GM19467 (cell line): ENCODE results near the gene IFIT2.
"Not testable (repeated sequence)": the region's sequence is repeated elsewhere in the genome, so short reads cannot be mapped to it uniquely, and the experiment has no call there.

ENCODE experiments used
- ATAC-seq: cut with Tn5 transposase; IDR thresholded peaks from one replicate; pipeline ENCODE4 v1.9.1; 2021; ENCODE audit warnings: mild to moderate bottlenecking, moderate library complexity; ENCODE audit not compliant: unreplicated experiment

IFIT2 gene

DNA sequence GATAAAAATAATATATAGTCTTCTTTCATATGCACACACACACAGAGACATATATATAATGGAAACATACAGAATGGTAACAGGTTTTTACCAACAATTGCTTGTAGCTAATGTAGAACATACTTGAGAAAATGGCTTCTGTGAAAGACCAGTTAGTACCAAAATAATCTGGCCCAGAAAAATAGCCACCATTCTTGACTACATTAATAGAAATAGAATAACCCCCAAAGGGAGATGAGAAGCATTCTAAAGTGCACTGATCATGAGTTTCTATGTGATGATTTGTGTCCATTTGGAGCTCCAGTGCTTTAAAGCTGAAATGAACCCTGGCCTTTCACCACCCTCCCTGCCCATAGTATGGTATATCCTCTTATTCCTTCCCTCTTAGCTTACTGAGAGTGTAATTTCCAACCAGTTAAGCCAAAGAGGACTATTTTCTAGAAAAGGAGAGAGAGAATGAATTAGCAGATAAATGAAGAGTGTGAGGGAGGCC lies 22.9 kb upstream of the IFIT2 start:
- no peak for ATAC-seq

DNA sequence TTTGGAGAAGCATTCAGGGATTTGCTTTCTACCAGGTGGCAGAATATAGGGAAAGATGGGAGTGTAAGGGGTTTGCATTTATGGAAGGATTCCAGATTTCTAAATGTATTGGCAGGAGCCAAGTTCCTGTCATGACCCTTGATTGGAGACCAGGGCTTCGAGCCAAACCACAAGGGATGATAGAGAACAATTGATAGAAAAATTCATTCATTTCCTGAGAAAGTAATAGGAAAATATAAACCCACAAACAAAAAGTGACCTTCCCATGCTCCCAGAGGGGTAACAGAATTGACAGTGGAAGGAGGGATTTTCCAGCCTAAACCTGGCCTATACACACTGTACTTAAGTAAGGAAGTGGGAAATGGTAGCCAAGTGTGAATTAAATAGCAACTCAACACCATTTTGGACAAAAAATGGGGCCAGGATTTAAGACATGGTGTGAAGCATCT lies 22.4 kb upstream of the IFIT2 start:
- no peak for ATAC-seq

DNA sequence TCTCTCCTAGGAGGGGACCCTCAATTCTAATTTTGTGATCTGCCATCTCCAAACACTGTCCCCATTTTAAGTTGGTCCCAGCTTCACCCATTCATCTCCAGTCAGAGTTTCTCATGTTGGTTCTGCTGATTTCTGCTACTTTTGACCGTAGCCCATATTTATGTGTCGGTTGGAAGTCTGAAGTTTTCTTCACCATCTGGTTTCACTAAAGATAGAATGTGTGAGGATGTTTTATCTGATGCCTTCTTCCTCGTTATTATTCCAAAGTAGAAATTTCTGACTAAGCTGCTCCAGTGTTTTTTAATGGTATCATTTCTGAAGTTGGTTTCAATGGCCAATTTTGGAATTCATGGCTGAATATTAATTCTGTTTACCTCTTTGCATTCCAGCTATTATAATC lies 21.3 kb upstream of the IFIT2 start:
- ATAC-seq, result no peak

DNA sequence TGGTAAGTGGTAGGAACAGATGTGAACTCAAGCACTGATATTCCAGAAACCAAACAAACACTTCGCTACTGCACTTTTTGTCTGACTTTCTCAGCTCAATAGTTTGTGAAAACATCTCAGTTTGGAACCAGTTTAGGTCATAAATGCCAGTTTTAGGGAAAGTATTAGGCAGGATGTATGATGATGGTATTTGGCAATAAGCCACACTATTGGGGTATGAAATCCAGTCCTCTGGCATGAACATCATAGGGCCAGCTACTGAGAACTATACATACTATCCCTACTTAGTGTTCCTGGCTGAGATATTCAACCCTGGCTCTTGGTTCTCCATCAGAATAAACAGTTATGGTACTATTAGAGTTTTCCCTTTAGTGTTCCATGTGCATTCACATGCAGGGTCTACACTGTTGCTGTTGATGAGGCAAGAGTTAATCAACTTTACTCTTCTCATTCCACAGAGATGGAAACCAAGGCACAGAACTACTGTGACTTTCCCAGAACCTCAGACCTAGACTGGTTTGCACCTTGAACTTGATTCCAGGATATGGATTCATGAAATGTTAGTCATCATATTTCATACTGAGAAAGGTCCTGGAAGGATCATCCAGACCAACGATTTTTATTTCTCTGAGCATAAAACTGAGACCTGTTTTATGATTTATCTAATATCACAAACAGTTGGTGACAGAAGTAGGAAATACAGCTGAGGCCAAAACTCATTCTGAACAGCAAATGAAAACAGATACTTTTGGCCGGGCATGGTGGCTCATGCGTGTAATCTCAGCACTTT lies 20.0 kb upstream of the IFIT2 start:
- no peak for ATAC-seq

DNA sequence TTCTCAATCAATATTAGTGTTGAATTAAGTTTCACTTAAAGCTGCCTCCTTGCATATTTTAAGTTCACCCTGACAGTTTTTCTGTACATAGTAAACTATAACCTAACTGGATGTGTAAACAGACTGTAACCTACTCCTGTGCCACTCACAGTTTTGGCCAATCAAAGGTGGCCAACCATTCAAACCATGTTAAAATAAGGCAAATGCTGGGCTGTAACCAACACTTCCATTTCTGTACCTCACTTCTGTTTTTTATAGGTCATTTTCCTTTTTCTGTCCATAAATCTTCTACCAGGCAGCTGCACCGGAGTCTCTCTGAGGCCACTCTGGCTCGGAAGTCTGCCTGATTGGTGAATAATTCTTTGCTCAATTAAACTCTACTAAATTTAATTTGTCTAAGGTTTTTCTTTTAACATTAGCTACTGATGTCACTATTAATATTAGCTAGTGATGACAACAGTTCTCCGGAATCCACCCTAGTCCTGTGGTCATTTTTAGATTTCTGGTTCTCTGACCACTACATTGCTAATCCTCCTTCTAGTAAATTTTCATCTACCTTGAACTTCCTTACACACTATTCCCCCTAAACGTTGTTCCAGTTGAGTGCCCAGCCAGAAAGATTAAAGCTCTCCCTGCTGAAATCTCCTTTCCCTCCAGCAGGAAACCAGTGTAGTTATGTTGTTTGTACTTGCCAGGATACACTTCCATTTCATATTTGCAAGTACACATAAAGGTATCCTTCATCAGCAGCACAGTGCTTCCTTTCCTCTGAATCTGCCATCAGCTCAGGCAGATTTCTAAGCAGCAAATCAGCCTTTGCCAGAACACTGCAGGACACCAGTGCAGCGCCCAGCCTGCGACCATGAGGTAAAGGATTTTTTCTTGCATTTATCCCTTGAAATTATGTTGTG lies 18.6 kb upstream of the IFIT2 start:
- ATAC-seq, result no peak

DNA sequence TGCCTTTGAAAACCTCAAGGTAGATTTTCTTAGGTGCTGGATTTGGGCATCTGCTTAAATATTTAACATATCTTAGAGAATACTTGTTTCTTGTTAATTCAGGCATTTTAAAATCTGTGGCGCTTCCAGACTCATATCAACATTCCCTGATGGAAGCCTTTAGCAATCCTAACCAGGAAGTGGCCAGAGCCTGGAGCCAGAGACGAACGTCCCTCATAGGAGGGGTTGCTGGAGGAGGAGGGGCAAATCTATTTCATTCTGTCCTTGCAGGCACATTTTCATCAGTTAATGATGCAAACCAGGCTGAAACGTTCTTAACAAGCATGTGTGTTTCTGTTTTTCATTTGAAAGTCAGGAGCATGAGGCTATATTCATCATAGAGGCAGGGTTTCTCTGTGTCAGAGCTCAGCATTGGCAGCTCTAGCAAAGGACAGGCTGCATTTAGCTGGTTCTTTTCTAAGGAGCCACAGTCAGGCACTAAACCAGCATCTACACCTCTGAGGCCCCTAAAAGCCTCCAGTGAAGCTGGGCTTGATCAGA lies 17.8 kb upstream of the IFIT2 start:
- no peak for ATAC-seq

DNA sequence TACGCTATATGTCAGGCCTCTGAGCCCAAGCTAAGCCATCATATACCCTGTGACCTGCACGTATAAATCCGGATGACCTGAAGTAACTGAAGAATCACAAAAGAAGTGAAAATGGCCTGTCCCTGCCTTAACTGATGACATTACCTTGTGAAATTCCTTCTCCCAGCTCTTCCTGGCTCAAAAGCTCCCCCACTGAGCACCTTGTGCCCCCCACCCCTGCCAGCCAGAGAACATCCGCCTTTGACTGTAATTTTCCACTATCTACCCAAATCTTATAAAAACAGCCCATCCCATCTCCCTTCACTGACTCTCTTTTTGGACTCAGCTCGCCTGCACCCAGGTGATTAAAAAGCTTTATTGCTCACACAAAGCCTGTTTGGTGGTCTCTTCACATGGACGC lies 17.1 kb upstream of the IFIT2 start:
- ATAC-seq, result not testable (repeated sequence)

DNA sequence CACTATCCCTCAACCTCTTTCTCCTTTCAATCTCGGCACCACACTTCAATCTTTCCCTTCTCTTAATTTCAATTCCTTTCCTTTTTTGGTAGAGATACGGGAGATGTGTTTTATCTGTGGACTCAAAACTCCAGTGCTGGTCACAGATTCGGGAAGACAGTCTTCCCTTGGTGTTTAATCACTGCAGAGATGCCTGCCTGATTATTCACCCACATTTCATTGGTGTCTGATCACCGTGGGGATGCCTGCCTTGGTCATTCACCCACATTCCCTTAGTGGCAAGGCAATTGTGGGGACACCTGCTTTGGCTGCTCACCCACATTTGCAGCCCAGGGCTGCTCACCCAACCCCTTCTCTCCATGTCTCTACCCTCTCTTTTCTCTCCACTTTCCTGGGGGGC lies 16.5 kb upstream of the IFIT2 start:
- ATAC-seq, result not testable (repeated sequence)

DNA sequence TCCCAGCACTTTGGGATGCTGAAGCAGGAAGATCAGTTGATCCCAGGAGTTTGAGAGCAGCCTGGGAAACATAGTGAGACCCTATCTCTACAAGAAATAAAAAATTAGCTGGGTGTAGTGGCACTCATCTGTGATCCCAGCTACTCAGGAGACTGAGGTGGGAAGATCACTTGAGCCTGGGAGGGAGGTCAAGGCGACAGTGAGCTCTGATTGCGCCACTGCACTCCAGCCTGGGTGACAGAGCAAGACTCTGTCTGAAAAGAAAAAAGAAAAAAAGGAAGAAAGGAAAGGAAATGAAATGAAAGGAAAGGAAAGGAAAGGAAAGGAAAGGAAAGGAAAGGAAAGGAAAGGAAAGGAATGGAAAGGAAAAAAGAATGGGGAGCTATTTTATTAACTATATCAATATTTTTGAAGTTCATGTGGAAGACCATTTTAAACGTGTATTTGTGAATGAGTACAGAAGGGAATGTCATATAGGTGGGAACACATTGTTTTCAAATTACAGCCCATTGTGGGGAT lies 7.1 kb upstream of the IFIT2 start:
- ATAC-seq, result no peak

DNA sequence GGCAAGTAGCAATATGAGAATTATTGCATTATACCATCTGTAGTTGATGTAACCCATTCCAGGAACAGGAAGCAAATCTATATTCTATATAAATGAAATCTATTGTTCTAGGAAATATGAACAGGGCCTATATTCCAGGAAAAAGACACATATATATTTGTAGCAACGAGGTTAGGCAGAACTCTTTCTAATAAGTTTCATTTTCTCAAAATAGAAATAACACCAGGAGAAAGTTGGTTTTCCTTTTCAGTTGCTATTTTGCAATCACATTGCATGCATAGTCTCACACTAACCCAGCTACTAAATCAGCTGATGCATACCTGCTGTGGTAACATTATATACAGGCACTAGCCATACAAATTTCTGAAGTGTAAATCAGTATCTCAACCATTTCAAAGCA lies 6.2 kb upstream of the IFIT2 start:
- ATAC-seq, result peak; percentile 50

DNA sequence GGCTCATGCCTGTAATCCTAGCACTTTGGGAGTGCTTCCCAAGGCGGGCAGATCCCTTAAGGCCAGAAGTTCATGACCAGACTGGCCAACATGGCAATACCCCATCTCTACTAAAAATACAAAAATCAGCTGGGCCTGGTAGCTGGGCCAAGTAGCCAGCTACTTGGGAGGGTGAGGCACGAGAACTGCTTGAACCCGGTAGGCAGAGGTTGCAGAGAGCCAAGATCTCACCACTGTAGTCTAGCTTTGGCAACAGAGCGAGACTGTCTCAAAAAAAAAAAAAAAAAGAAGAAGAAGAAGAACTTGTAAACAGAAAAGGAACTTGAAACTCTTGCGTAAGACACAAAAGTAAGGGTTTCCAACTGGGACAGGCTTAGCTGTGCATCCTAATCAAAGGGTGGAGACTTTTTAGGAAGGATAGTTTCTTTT lies 5.6 kb upstream of the IFIT2 start:
- ATAC-seq, result no peak

DNA sequence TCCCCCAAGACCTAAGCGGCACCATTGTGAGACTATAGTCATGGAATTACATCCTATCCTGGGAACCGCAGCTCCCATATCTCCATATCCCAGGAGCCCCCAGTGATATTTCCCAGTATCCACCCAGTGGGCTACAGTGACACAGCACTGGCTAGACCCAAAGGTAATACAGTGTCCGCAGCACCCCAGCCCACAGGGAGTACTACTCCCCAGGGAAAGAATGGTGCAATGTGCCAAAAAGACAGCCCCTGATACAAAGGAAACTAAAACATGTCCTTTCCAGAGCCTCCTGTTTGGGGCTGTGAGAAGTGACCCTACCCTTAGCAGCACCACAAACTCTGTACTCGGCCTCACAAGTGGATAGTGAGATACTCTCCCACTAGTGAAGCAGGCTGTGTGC lies 4.5 kb upstream of the IFIT2 start:
- no peak for ATAC-seq

DNA sequence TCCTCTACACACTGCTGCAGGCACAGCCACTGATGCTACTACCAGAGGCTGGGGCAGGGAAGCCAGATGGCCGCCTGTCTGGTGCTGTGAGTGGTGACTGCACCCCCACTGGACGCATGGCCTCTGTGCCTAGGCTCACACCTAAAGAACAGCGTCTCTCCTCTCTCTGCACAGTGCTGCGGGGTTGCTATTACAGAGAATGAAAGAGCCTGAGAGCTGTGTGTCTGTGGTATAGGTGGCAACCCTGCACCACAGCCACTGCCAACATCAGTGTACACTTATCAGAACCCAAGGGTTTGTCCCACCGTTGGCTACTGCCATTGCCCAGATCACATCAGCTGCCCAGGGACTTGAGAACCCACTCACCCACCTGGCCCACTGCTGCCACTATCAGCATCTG lies 4.1 kb upstream of the IFIT2 start:
- no peak for ATAC-seq

DNA sequence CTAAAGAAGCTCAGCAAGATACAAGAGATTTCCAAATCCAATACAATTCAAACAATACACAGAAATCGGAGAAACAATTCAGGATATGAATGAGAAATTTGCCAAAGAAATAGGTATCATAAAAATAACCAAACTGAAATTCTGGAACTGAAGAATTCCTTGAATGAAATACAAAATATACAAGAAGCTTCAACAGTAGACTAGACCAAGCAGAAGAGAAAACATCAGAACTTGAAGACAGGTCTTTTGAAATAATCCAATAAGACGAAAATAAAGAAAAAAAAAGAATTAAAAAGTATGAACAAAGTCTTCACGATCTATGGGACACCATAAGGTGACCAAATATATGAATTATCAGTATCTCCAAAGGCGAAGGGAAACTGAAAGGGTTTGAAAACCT lies 2.8 kb upstream of the IFIT2 start:
- no peak for ATAC-seq

DNA sequence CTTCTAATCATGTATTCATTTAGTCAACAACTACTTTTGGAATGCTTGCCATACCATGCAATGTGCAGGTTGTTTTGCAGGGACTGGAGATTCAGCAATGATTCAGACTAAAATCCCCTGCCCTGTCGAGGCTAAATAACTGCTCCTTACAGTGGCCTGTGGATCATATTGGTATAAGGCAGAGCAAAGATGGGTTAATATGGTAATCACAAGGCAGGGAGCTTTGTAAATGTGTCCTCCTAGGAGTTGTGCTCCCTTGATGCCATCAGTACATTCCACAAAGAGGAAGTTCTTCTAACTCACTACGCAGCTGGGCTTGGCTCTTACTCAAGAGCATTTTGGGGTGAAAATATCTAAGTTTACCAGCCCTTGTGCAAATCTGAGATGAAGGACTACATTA lies 614 bp upstream of the IFIT2 start:
- no peak for ATAC-seq

DNA sequence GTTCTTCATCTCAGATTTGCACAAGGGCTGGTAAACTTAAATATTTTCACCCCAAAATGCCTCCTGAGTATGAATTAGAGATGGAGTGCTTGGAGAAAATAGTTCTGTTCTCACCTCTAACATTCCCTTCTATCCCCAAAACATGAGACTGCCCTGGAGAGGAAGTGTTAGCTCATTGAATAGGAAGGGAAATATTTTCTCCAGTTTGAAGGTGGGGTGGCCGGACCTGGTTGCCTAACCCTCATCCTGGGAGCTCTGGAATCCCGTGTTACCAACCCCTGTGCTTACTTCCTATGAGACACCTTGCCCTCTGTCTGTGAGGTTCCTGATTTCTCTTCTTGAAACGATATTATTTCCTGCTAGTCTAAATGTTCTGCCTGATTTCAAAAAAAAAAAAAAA lies 779 bp downstream of the IFIT2 start:
- ATAC-seq, result no peak

DNA sequence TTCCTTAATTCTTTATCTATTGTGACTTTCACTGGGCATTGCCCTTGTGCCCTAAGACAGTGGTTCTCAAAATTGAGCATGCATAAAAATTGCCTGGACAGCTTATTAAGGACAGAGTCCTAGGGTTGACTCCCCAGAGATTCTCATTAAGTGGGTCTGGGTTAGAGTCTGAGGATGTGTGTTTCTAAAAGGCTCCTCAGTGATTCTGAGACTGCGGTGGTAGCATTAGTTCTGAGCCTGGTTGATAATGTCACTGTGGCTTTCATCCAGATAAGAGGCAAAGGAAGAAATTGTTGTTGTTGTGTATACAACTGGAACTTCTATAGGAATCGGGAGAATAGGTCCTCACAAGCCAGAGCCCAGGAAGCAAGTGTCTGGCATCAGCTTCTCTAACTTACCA lies 1.3 kb downstream of the IFIT2 start:
- no peak for ATAC-seq

DNA sequence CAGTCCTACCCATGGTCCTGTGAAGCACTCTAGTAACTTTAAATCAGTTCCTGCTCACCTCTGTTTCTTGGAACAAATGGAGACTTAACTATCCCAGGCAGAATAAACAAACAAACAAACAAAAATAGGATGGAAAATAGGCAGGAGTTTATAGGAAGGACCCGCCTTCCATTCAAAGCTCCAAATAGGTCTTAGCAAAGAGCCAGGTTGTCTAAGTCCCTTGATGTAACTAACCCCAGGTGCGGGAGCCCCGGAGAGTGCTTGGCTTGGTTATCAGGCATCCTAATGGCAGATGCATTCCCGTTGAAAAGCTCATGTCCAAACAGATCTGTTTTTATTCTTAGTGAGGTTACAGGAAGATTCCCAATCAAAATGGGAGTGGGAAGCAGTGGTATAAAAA lies 2.2 kb downstream of the IFIT2 start:
- no peak for ATAC-seq

DNA sequence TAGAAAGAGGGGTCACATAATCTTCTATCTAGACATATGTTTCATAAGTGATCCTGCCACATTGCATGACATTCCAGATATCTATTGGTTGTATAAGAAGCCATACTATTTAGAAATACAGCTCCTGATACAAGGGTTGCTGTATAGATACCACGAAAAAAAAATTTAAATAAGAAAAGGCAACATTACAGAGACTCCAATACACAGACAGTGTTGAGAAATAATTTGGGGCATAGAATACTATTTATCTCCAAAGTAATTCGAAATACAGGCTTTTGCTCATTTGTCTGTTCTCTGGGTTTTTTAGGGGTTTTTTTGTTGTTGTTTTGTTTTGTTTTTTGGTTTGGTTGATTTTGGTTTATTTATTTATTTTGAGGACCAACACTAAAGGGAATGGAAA lies 2.6 kb downstream of the IFIT2 start:
- no peak for ATAC-seq

DNA sequence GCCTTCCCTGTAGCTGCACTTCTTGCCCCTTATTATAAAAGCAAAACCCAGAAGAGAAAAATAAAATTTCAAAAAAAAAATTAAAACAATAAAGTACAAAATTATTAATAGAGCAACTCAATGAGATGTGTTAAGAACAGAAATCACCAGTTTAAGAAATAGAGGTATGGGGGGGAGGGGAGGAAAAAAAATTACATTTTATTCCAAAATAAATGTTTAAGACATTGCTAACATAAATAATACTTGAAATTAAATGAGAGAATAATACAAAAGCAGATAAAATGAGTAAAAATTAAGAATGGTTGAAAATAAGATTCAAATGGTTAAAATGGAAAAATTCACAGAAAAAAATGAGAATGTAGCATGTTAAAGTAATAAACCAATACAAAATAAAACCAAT lies 3.1 kb downstream of the IFIT2 start:
- ATAC-seq, result no peak

DNA sequence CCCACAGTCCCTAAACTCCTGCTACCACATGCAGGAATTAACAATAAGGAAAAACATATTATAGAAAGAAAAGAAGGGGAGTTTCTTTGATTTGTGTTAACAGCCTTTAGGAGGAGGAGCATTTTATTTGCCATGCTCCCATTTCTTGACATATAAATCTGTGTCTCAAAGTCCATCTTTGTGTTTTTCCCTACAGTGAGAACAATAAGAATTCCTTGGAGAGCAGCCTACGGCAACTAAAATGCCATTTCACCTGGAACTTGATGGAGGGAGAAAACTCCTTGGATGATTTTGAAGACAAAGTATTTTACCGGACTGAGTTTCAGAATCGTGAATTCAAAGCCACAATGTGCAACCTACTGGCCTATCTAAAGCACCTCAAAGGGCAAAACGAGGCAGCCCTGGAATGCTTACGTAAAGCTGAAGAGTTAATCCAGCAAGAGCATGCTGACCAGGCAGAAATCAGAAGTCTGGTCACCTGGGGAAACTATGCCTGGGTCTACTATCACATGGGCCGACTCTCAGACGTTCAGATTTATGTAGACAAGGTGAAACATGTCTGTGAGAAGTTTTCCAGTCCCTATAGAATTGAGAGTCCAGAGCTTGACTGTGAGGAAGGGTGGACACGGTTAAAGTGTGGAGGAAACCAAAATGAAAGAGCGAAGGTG lies 4.1 kb downstream of the IFIT2 start:
- no peak for ATAC-seq
